K562 (cell line): Measurements from ENCODE around the gene RNASEH1. TPM values are rescaled to one million over a fixed set of nuclear protein-coding genes. Genes with fewer than 3 reads are reported as not detected.

Experiments
- CHD7 ChIP-seq: fragments of 200-600 bp; sonication (generic); IDR thresholded peaks from one replicate; pipeline ENCODE4 v1.6.1; 2012; ENCODE audit warnings: mild to moderate bottlenecking, low read depth, low read length, inconsistent platforms
- FOSL1 ChIP-seq: fragments of 200-800 bp; sonication (Bioruptor generic); conservative IDR thresholded peaks from 2 replicates; pipeline ENCODE4 v1.6.1; 2016; ENCODE audit warnings: missing genetic modification characterization, missing compliant biosample characterization
- GMEB1 ChIP-seq: fragments of 250-450 bp; sonication (Bioruptor Pico); IDR thresholded peaks from 2 replicates; pipeline ENCODE4 v1.4.0; 2020; ENCODE audit warnings: mild to moderate bottlenecking
- GTF2A2 ChIP-seq: IDR thresholded peaks from 2 replicates; pipeline ENCODE4 v1.6.1; 2016; ENCODE audit warnings: mild to moderate bottlenecking, missing genetic modification characterization, missing compliant biosample characterization
- KAT7 ChIP-seq: sonication (generic); formaldehyde crosslinking; IDR thresholded peaks from 2 replicates; pipeline ENCODE4 v1.8.0; 2022; ENCODE audit warnings: missing genetic modification reagents, mild to moderate bottlenecking, borderline replicate concordance
- KDM1A ChIP-seq, 2 experiments: fragments of 450-650 bp; IDR thresholded peaks; 2 replicates each; pipeline ENCODE4 v1.6.1; 2016; ENCODE audit warnings: mild to moderate bottlenecking in 2 of 2
- MCM5 ChIP-seq: fragments of 450-650 bp; IDR thresholded peaks from 2 replicates; pipeline ENCODE4 v1.6.1; 2016; ENCODE audit warnings: low read depth
- MTA2 ChIP-seq: fragments of 450-650 bp; IDR thresholded peaks from 2 replicates; pipeline ENCODE4 v1.6.1; 2016; ENCODE audit warnings: low read depth
- MXD1 ChIP-seq: fragments of 250-450 bp; sonication (Bioruptor Pico); IDR thresholded peaks from 2 replicates; pipeline ENCODE4 v1.8.0; 2021; ENCODE audit warnings: borderline replicate concordance, mild to moderate bottlenecking, moderate library complexity; ENCODE audit not compliant: poor library complexity, severe bottlenecking
- RFX7 ChIP-seq: fragments of 250-450 bp; sonication (Bioruptor Pico); IDR thresholded peaks from 2 replicates; pipeline ENCODE4 v1.5.1; 2021; ENCODE audit warnings: mild to moderate bottlenecking
- SRSF1 ChIP-seq: fragments of 200-400 bp; formaldehyde crosslinking; IDR thresholded peaks from 2 replicates; pipeline ENCODE4 v1.6.1; 2017; ENCODE audit warnings: mild to moderate bottlenecking, low read depth, low read length, moderate library complexity
- WHSC1 ChIP-seq: IDR thresholded peaks from one replicate; pipeline ENCODE4 v1.6.1; 2012; ENCODE audit warnings: low read length, control low read depth, inconsistent platforms
- XRCC4 ChIP-seq: IDR thresholded peaks from one replicate; pipeline ENCODE4 v1.6.1; 2011; ENCODE audit not compliant: insufficient read depth, insufficient read length; ENCODE audit errors: extremely low read depth
- ZBED1 ChIP-seq: IDR thresholded peaks from 2 replicates; pipeline ENCODE4 v1.6.1; 2014
- polyA plus RNA-seq, 8 experiments: library from polyadenylated mRNA; depleted of rRNA in 4 of 8; stranded (reverse) in 5 of 8; unstranded in 3 of 8; fragments of >200 nt; fragmentation: Nextera tagmentation in 2 of 8; fragmentation: Illumina TruSeq in 1 of 8; extraction: Ambion mirVana in 2 of 8; extraction: Trizol in 1 of 8; gene quantifications; 2 replicates each; pipeline versions ENCODE4 v1.2.1 to v1.2.3, GENCODE V29; 2011 to 2014; ENCODE audit warnings: inconsistent platforms in 1 of 8, missing spikeins in 1 of 8
- total RNA-seq, 7 experiments: library from RNA; depleted of rRNA in 6 of 7; stranded (reverse); fragments of >200 nt in 6 of 7; fragmentation: Illumina TruSeq in 2 of 7; extraction: Trizol in 2 of 7; gene quantifications; 2 replicates each; pipeline versions ENCODE4 v1.2.1 to v1.2.3, GENCODE V29; 2011 to 2021; ENCODE audit warnings: low replicate concordance in 1 of 7

The RNASEH1 gene
- total and polyA plus RNA-seq, 9 of the 15 experiments (the other 6 are each of a cell fraction or from before 2014, with no cell fraction given): 25.7 to 47.5 (median 42.8) TPM

GRCh38 chr2:3523551-3524041 lies 34.5 kb downstream of the RNASEH1 start (continued):
- TF ChIP-seq CHD7: no peak
- no peak for TF ChIP-seq ZBED1
- TF ChIP-seq SRSF1: no peak
- TF ChIP-seq WHSC1: no peak
- TF ChIP-seq GTF2A2 (tag): no peak
- 0 out of 2 replicates have a peak, but pooled peaks have one; percentile 35 for TF ChIP-seq KAT7 (CRISPR knock-in tag)
- TF ChIP-seq MTA2: no peak
- TF ChIP-seq KDM1A (IDR thresholded peaks at IDR 0.05): peak in 1 of 2 experiments; percentile 22; a peak in 1 of 4 replicates
- no peak for TF ChIP-seq RFX7 (CRISPR knock-in tag)
- no peak for TF ChIP-seq MCM5
- no peak for TF ChIP-seq XRCC4
- no peak for TF ChIP-seq GMEB1
- peak; percentile 33; the same call in 1 of the 2 replicates for TF ChIP-seq FOSL1 (tag)
- TF ChIP-seq MXD1 (CRISPR knock-in tag): no peak
